NCI-H1694 (cell line): ENCODE measurements around the gene C12orf75.
"Not testable (repeated sequence)": the region's sequence is repeated elsewhere in the genome, so short reads cannot be mapped to it uniquely, and the experiment has no call there.

ENCODE experiments used
- DNase-seq: peaks from one replicate; lab custom pipeline; 2025; lab: John Stamatoyannopoulos, UW

Gene C12orf75

DNA sequence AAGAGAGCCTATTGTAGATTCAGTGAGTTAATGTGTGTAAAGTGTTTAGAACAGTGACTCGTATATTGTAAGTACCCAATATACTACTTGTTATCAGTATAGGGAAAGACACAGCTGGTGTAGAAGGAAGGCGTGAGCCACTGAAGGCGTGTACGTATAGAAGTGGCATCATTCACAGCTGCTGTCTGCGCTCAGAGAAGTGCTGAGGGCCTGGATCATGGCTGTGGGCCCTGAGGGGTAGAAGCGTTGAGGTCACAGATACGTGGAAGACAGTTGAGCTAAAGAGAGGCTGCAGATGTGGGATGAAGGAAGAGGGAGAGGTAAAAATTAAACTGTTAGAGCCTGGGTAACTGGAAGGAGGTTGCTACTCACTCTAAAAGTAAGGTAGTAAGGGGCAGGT, 5.9 kb downstream of the C12orf75 start:
- no peak for DNase-seq

DNA sequence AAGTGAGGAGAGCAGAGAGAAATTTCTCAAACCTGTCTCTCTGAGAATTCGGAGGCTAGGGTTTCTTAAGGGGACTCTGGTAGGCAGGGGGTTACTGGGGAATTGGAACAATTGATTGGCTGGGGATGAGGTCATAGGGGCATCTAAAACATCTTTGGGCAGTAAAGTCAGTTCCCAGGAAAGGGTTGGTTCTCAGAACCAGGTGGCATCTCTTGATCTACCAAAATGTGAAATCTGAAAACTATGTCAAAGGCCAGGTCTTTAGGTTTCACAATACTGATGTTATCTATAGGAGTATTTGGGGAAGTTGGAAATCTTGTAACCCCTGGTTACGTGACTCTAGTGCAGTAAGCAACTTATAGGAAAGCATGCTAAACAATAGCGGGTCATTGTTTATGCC, 6.9 kb downstream of the C12orf75 start:
- DNase-seq: no peak

DNA sequence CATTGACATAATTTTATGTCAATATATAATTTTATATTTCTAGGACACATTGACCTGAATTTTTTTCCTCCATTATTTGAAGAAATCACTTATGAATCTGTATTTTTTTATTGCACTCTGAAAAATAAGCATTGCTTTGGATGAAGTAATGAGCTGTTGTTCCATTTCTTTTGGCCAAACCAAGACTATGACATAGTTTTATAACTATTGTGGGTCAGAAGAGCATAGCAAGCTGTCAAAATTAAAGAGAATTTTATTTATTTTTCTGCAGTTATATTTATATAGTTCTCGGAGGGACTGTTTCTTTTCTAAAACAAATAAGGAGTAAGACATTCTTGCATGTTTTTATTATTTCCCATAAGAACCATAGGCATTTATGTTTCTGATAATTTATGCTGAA, 8.5 kb downstream of the C12orf75 start:
- DNase-seq: no peak

DNA sequence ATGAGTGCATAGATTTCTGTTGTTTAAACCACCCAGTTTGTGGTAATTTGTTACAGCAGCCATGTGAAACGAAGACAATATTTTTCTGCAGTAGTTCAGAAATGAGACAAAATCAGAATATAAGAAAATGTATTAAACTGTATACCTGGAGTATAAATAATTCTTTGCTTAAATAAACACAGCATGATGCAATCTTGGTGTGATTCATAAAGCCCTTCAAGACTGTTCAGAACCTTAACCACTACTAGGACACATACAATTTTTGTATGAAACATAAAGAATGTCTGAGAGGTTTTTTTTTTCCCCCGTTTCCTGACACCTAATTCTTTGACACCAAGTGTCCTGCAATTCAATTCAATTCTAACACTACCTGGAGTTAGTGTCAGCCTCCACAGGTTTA, 10.5 kb downstream of the C12orf75 start:
- DNase-seq: no peak

DNA sequence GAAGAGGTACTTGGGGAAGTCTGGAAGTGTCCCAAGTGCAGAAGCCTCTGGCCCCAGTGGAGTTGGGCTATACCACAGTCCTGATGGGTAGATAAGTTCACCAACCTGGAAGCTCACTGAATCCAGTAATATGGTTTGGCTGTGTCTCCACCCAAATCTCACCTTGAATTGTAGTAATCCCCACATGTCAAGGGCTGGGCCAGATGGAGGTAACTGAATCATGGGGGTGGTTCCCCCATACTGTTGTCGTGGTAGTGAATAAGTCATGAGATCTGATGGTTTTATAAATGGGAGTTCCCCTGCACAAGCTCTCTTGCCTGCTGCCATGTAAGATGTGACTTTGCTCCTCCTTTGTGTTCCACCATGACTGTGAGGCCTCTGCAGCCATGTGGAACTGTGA, 11.1 kb downstream of the C12orf75 start:
- DNase-seq: not testable (repeated sequence)

DNA sequence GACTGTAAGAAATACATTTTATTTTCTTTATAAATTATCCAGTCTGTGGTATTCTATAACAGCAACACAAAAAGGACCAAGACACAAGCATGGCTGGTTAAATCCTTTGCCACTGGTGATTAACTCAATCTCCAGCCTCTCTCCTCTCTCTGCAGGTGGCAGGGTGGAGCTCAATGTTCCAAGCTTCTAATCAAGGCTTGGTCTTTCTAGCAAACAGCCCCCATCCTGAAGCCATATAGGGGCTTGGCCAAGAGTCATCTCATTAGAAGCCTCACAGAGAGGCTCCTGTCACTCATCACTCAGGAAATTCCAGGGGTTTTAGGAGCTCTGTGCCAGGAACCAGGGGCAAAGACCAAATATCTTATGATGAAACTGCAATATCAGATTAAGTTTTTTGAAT, 12.0 kb downstream of the C12orf75 start:
- DNase-seq: no peak

DNA sequence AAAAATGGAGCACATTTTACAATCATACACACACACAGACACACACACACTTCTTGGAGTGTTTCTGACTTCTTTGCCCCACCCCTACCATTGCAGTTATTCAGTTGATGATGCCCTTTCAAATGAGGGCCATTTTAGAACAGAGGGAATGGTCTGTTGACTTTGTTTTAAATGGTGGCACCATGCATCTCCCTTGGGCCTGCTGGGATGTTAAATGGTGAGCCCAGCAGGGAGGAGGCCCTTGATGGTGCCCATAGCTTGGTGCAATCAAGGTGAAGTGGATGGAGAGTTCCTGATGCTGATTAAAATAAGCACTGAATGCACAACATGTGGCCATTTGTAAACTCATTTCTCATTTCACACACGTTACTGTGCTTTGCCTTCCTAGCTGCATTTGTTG, 13.3 kb downstream of the C12orf75 start:
- no peak for DNase-seq

DNA sequence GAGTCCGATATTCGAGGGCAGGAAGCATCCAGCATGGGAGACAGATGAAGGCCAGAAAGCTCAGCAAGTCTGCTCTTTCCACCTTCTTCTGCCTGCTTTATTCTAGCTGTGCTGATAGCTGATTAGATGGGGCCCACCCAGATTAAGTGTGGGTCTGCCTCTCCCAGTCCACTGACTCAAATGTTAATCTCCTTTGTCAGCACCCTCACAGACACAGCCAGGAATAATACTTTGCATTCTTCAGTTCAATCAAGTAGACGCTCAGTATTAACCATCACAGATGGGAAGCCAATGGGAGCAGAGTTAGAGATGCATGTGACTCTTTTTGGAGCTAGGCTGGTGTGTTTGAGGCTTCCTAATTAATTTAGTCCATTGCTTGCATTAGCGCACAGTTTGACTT, 17.0 kb downstream of the C12orf75 start:
- no peak for DNase-seq

DNA sequence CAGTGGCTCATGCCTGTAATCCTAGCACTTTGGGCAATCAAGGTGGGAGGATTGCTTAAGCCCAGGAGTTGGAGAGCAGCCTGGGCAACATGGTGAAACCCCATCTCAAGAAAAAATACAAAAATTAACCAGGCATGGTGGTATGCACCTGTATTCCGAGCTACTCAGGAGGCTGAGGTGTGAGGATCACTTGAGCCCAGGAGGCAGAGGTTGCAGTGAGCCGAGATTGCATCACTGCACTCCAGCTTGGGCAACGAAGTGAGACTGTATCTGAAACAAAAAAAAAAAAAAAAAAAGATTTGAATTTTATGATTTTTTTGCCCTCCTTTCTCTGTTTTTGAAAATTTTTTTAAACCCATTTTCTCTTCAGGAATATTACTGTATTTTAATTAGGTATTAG, 17.7 kb downstream of the C12orf75 start:
- no peak for DNase-seq

DNA sequence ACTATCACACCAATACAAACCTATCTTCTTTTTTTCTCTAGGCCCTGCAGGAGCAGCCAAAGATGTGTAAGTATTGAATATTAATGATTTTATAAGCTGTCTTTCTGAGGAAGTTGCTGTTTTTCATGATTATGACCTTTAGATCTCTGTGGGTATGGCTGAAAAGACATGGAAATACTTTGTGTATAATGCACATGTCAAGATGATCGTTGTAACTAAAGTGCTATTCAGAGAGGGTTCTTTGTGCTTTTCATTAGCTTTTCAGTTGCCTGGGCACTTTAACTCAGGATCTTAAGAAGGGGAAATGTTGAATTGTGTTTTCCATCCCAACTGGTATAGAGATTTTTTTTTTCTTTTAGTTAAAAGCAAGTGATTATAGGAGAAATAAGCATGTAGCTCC, 18.1 kb downstream of the C12orf75 start:
- DNase-seq: no peak

DNA sequence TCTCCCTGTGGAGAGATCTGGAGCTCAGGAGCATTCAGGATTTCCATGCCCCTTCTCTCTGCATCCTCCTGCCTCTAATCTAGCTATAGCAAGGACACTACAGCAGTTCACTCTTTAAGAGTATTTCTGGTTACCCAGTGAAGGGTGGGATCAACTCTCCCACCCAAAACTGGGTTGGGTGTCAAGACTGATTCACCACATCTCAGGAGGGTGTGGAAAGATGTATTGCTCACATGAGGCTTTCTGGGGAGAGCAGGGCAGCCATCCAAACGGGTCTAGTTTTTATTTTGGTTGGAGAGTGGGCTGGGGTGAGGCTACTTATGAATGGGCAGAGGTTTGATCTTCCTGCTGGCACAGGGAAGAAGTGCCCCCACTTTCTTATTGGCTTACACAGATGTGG, 18.6 kb downstream of the C12orf75 start:
- DNase-seq: no peak

DNA sequence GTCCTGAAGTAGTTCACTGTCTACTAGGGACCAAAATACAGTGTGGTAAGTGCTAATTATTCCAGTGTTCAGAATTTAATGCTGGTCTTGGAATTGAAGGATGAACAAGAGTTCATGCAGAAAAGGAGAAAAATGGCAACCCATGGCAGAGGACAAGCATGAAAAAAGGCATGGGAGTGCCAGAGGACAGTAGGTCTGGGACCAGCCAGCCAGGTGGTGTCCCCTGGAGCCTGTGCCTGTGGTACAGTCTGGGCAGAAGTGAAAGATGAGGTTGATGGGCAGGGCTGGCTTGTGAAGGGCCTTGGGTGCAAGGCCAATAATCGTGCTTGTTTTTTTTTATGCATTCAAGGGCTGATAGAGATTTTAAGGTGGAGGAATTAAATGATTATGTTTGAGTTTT, 21.0 kb downstream of the C12orf75 start:
- no peak for DNase-seq

DNA sequence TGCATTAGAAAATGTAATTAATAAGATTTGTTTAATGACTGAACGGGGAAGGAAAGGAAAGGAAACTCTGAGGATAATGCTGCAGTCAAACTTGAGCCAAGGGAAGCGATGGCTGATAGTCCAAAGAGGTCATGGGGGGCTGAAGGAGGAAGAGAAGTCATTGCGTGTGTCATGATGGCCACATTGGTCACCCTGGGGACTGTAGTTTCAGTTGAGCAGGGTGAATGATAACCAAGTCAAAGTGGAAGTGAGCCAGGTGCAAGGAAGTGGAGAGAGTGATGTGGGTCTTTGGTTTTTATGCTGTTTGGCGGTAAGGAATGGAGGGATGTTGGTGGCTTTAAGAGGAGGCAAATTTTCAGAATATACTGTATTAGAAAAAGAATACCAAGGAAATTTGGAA, 21.6 kb downstream of the C12orf75 start:
- no peak for DNase-seq

DNA sequence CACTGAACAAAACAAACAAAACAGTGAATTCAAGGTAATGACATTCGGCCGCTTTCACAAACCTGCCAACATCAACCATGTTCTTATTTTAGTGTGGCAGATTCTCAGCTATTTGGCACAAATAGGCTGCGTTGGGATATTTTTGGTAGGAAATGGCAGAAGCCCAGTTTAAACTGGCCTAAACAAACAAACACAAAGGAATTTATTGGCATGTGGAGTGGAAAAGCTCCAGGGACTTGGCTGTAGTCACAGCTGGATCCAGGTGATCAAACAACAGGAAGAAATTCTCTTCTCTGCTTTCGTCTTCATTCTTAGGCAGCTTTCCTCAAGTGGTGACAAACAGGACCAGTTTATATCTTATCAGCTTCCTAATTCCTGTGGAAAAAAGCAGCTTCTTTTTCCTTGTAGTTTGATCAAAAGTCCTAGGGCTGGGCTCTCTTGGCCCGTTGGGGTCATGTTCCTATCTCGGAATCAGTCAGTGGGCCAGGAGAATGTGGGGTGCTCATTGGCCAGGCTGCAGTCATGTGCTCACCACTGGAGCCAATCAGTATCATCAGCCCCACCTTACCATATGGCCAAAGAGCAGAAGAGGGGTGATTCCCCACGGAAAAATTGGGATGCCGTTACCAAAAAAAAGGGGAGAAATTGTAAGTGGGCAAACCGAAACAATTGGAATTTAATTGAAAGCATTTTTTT, 22.6 kb downstream of the C12orf75 start:
- no peak for DNase-seq

DNA sequence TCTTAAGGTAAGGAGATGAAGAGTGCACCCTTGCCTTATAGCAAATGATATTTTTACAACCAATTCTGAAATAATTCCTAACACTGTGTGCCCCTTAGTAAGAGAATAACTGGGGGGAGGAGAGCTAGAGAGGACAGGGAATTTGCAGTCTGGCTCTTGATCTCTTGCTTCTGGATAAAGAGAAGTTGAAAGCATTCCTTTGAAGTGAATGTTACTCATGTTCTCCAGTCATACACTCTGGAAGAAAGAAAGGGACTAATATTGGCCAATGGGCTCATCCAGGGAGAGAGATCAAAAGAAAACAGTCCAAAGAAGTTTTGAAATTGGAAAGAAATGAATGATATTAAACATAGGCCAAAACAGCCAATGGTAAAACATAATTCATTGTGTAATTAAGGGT, 25.3 kb downstream of the C12orf75 start:
- no peak for DNase-seq

DNA sequence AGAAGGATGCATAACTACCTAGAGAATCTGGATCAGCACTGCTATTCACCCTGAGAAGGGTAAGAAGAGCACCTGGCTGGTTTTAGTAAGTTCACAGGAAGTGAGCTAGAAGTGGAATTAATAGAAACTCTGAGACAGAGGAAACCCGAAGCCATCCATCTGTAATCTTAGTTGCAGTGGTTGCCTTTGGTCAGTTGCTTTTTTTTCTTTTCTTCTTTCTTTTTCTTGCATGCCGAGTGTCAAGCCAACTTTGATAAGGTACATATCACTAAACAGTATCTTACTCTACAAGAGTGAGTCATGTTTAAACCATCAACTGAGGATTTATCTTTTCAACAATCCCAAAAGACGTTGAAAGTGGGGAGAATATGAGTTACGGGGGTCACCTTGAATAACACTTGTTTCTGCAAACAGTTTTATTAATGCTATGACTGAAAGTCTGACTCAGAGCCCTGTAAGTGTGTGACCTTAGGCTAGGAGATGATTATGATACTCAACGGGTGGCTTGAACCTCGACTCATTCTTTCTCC, 26.7 kb downstream of the C12orf75 start:
- DNase-seq: no peak

DNA sequence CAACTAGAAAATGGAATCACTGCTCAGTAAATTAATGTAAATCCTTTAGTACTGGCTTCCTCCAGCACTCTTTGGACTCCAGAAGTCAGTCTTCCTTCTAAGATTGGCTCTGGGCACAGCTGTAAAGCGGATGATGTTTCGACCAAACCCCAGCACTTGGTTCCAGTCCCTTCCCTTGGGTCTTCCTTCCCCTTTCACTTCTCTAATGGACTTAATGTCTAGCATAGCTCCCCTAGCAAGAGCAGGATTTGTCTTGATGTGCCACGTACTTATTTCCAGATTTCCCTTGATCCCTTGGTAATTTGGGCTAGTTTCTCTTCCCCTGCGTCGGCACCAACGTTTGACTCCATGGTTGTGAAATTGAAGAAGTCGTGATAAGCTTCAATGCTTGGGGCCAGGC, 28.3 kb downstream of the C12orf75 start:
- no peak for DNase-seq

DNA sequence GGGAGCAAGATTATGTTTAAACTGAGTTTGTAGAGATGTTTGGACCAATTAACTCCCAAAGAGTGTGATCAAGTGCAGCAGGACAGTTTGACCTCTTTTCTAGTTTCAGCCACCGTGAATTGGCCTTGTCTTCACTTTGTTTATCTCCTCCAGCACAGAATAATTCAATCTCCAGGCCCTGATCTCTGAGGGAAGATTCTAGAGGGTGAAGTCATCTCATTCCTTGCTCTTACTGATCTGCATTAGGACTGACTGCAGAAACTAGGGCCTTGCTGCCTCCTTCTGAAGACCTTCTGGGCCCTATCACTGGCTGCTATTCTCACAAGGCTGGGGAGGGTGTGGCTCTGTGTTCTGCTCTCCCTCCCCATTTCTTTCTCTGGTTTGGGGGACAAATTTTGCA, 29.4 kb downstream of the C12orf75 start:
- no peak for DNase-seq

DNA sequence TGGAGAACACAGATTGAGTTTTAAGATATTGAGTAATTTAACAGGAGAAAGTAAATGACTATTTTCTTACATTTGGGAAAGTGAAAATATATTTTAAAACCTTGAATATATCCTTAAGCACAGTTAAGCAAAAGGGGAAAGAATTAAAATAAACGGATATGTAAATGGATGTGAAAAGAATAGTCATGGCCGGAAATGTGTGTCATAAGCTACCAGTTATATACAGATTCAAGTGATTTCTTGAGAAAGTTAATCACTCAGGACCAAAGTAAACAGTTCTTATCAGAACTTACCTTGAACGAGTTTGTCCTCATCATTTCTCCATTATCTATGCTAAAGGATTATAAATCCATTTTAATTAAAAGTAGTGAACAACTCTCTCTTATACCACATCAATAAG, 33.4 kb downstream of the C12orf75 start:
- DNase-seq: no peak

DNA sequence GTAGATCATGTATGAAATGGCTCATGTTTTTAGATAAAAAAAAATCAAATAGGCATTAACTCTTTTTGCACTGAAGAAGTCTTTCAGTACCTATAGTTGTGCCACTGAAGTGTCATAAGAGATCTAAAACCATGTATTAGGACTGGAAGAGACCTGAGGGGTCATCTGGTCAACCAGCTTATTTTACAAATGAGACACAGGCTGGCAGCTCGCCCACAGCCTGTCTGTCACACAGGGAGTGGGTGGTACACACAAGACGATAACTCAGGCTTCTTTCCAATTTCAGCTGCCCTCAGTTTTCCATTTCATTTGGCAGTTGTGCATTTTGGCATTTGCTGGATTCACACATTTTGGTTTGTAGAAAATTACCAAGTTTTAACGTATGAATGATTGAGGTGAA, 34.7 kb downstream of the C12orf75 start:
- DNase-seq: no peak

DNA sequence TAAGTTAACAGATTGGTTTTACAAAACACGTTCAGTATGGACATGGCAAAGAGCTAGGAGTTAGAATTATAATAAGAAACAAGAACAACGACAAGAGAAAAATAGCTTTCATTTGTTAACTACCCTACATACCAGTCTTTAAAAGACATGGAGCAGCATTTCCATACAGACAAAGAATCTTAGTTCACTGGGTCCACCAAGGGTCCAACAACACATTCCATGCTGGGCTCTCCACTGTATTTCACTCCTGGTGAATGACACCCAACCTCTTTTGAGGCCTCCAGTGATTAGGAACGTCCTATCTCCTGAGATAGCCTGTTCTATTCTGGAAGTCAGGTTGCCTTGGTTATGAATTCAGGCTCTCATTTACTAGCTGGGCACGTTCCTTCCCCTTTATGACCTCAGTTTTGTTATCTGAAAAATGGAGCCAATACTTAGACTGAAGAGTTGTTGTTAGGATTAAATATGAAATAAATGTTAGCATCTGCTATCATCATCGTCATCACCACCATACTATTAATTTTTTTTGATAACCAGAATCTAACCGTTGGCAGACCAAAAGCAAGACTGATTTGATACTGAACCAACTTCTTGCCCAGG, 37.7 kb downstream of the C12orf75 start:
- DNase-seq: no peak

DNA sequence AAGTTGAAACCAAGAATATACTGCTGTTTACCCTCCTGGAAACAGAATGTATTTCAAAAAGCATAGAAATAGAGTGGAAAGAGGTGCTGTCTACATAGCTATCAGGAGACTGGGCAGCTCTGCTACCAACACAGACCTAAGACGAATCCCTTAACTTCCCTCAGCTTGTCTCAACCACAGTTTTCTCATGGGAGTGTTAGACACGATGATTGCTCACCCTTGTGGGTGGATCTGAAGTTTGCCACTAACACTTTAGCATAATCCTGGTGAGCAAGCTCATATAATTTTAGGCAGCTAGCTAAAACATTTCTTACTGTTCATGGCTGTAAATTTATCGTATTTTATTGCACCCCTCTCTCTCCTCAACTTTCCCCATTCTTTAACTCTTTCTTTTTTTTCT, 38.5 kb downstream of the C12orf75 start:
- DNase-seq: no peak

DNA sequence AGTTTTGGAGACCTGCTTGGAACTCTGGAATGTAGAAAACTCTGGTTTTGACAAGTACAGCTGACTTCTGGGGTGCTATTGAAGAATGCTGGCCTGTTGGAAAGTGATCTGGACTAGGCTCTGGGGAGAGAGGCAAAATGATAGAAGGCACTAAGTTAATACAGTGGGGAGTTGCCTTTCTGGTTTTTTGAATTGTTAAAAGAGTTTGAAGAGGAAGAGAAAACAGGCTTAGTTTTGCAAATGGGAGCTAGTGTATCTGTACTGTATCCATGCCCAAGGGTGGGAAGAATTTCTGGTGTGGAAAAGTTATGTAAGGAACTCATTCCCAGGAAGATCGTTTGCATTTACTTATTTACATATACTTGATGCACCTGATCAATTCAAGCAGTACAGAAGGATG, 43.8 kb downstream of the C12orf75 start:
- no peak for DNase-seq

DNA sequence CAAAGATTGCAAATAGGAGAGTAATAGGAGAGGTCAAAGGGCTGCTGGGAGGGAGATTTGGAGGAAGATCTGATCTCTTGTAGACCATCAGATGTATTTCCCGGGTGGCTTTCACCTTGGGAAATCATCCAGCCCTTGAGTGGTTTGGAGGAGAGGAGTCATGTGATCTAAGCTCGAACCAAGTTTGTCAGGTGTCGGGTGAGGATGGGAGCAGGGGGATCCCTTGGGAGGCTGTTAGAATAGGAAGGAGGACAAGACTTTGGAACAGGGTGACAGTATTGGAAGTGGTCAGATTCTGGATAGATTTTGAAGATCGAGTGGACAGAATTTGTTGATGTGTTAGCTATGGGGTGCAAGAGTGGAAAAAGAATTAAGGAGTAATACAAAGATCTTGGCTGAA, 46.6 kb downstream of the C12orf75 start:
- no peak for DNase-seq
